GM21515 (cell line): Measurements from ENCODE around the gene LRFN2.

Experiments used
- ATAC-seq: cut with Tn5 transposase; IDR thresholded peaks from one replicate; pipeline ENCODE4 v1.9.1; 2021; ENCODE audit not compliant: unreplicated experiment

Gene LRFN2

GRCh38 chr6:40520678-40521077 lies 66.5 kb downstream of the LRFN2 start:
- ATAC-seq = no peak

GRCh38 chr6:40520084-40520483 lies 67.1 kb downstream of the LRFN2 start:
- no peak for ATAC-seq

DNA sequence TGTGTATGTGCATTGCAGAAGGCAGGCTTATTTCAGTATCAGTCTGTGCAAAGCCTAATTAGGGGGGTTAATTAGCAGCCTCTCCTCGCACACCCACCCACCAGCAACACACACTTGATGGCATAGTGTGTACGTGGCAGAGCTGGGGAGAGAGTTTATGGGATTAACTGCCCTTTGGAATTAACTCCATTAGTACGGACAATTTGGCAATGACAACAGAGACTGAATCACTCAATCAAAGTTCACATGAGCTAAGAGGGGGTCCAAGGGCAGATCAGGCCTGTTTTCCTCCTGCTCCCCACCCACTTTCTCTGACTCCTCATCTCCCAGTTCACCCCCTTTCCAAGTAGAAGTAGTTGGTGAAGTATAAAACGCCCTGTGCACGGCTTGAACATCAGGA lies 69.5 kb downstream of the LRFN2 start:
- no peak for ATAC-seq

- no peak for ATAC-seq
These were observed 70.7 kb downstream of the LRFN2 start for GRCh38 chr6:40516429-40516828.

DNA sequence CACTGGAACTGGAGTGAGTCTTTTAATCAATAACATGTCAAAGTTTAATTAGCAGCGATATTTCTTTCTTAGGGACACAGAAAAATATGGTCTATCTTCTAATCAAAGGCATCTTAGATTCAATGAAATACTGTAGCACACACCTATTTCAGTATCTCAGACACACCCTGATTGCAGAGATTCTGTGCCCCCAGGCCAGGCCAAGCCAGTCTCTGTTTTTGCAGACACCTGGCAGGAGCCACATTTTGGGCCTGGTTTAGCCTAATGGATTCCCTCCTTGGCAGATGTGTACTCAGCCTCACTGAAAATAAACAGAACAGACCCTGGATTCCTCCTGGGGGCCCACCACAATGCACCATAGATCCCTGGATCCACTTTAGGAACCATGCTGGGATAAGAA lies 74.8 kb downstream of the LRFN2 start:
- ATAC-seq = no peak

DNA sequence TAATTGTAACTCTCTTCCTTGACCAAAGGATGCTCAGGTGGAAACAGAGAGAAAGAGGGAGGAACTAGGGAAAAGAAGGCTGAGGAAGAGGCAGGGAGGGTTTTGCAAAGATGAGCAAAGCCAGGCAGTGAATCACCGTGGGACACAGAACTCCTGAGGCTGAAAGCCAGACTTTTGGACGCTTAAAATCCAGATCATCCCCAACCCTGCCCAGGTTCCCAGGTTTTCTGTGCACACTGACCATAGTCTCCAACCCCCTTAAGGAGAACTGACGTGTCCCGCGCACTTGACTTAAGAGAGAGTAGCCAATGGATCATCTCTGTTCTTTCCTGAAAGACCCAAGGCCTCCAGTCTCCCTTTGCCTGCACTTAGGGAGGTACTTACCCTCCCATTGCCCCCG lies 75.3 kb downstream of the LRFN2 start:
- ATAC-seq = no peak

GRCh38 chr6:40510442-40510841 lies 76.7 kb downstream of the LRFN2 start:
- no peak for ATAC-seq

- ATAC-seq = no peak
These were observed 77.4 kb downstream of the LRFN2 start for GRCh38 chr6:40509716-40510260.

DNA sequence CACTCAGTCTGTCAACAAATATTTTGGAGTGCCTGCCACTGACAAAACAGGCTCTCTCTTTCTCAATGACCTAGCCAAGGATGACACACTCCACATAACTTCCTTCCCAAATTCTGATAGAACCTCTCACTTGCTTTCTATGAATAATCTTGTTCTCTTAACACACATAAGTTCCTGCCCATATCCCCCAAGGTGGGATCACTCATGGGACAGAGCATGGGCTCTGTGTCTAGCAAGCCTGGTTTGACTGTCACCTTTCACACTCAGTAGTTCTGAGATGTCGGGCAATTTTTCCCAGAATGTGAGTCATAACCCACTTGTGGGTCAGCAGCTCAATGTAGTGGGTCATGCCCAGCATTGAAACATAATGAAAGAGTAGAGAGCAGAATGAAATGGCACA lies 78.1 kb downstream of the LRFN2 start:
- no peak for ATAC-seq

DNA sequence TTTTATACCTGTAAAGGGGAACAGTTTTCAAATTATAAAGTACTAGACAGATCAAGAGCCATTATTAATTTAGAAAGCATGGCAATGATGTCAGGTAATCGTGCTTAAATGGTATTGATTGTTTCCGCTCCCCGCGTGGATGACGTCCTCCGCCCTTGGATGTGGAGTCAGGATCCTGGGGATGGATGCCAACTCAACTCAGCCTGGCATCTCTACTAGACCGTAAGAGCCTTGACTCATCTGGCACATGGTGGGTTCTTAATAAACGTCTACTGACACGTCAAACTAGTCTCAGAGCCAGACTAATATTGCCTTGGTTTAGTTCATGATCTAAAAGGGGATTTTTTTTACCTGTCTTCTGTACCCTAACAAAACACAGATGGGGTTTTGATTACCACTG lies 80.2 kb downstream of the LRFN2 start:
- ATAC-seq = no peak

GRCh38 chr6:40505191-40505810 lies 81.9 kb downstream of the LRFN2 start:
- ATAC-seq = no peak

- ATAC-seq = no peak
These were observed 82.9 kb downstream of the LRFN2 start for GRCh38 chr6:40504274-40504673.

GRCh38 chr6:40500227-40500626 lies 86.9 kb downstream of the LRFN2 start:
- ATAC-seq = no peak

- ATAC-seq = no peak
These were observed 87.9 kb downstream of the LRFN2 start for GRCh38 chr6:40499215-40499614.

GRCh38 chr6:40498148-40498547 lies 89.0 kb downstream of the LRFN2 start:
- ATAC-seq = no peak

DNA sequence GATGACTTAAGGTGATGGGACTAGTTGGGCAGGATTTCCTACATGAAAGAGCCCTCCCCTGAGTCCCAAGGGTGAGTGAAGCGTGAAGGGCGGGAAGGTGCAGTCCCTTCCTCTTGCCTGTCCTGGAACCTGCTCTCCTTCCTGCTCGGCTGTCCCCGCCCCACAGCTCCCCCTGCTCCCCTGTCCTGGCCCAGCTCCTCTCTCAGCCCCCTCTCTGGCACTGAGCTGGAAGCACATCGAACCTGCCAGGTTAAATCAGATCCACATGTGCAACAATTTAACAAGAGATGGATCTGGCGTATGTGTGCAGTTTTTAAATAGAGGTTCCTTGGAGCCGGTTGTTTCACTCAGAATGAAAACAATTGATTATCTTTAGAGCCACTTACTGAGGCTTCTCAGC lies 95.0 kb downstream of the LRFN2 start:
- ATAC-seq = no peak

DNA sequence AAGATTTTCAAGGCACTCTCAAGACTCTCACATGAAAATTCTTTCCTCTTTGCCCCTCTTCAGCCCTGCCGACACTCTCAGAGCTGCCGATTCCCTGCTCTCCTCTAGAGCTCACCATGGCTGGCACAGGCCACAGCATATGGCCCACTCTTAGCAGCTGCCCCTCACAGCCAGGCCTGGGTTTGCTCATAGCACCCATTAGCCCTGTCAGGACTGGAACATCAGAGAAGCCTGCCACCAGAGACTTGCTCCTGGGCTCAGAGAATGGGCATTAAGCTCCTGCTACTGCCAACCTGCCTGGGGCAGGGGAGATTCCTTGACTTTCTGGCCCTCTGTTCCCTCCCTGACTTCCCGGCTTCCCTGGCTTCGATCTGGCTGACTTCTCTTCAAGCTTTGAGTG lies 96.7 kb downstream of the LRFN2 start:
- ATAC-seq = no peak

- ATAC-seq = no peak
These were observed 97.4 kb downstream of the LRFN2 start for GRCh38 chr6:40489798-40490197.

DNA sequence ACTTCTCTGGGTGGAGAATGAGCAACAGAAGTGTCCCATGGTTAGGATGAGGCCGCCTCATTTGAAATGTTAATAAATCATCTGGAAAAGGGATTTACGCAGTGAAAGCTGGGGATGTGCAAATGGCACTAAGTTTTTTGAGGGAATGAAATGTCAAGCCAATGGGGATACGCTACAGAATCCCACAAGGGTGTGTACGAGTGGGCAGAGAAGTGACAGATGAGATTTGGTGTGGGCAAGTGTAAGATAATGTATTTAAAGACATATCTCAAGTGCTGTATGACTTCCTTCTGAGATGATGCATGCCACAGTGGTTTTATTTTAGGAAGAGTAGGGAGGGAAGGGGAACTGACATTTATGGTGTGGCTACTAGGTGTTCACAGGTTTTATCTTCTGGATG lies 100.6 kb downstream of the LRFN2 start:
- no peak for ATAC-seq

GRCh38 chr6:40485795-40486194 lies 101.4 kb downstream of the LRFN2 start:
- ATAC-seq = no peak

DNA sequence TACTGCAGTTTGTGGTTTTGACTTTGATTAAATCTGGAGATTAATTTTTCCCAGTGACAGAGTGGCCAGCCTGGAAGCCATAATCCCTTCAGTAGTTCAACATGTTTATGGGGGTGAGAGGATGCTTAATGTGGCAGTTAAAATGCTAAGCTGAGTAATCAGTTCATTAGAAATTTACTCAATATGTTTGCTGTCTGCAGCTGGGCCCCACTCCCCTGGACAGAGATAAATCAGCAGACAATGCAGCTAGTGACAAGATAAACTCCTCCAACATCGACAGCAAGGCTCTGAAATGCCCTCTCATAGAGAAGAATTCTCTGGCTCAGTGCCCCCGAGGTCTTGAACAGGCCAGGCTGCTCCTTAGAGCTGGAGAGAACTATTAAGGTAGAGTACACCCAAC lies 101.9 kb downstream of the LRFN2 start:
- no peak for ATAC-seq

GRCh38 chr6:40484066-40484465 lies 103.1 kb downstream of the LRFN2 start:
- ATAC-seq = no peak

DNA sequence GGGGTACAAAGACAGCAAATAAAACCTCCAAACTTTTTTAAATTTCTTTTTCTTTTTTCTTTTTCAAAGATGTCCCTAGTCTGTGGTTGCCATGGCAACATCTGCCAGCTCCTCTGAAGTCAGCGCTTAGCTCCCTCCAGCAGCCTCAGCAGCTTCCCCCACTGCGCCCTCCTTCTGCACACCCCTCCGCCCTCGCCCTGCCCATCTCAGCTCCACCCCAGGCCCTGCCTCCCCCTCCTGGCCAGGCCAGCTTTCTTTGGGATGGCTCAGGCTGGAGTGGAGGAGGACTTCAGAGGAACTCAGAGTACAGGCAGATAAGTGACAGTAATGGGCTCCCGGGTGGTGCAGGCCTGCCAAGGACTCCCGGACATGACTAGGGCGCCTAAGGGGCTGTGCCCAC lies 104.6 kb downstream of the LRFN2 start:
- ATAC-seq = no peak
